Kasumi-1 (cell line): ENCODE data around the gene PPIG.
A peak's percentile ranks its signal among the peaks of the same experiment; 100 is the strongest.
"Not testable (repeated sequence)": the region's sequence is repeated elsewhere in the genome, so short reads cannot be mapped to it uniquely, and the experiment has no call there.

Experiments used
- DNase-seq, 2 experiments: peaks; one replicate each; lab custom pipeline; 2025; lab: John Stamatoyannopoulos, UW

PPIG gene

GRCh38 chr2:169590804-169591203 lies 6.7 kb downstream of the PPIG start:
- DNase-seq: no peak

- DNase-seq: not testable (repeated sequence)
Observed at GRCh38 chr2:169596546-169596945, 12.4 kb downstream of the PPIG start.

- no peak for DNase-seq
Observed at GRCh38 chr2:169598982-169599381, 14.8 kb downstream of the PPIG start.

- no peak for DNase-seq
Observed at GRCh38 chr2:169599568-169599967, 15.4 kb downstream of the PPIG start.

- DNase-seq: no peak
Observed at GRCh38 chr2:169609264-169609663, 25.1 kb downstream of the PPIG start.

GRCh38 chr2:169613876-169614275 lies 29.7 kb downstream of the PPIG start:
- no peak for DNase-seq

GRCh38 chr2:169615982-169616381 lies 31.8 kb downstream of the PPIG start:
- not testable (repeated sequence) for DNase-seq

GRCh38 chr2:169619946-169620345 lies 35.8 kb downstream of the PPIG start:
- DNase-seq: no peak

GRCh38 chr2:169620509-169620908 lies 36.4 kb downstream of the PPIG start:
- DNase-seq: no peak

GRCh38 chr2:169623235-169623634 lies 39.1 kb downstream of the PPIG start:
- peak; percentile 63 to 66 for DNase-seq

GRCh38 chr2:169625781-169626180 lies 41.6 kb downstream of the PPIG start:
- no peak for DNase-seq

- DNase-seq: no peak
Observed at GRCh38 chr2:169636440-169637097, 52.4 kb downstream of the PPIG start.

- DNase-seq: no peak
Observed at GRCh38 chr2:169637620-169638019, 53.5 kb downstream of the PPIG start.

GRCh38 chr2:169640104-169640503 lies 56.0 kb downstream of the PPIG start:
- no peak for DNase-seq

GRCh38 chr2:169641464-169641863 lies 57.3 kb downstream of the PPIG start:
- no peak for DNase-seq

GRCh38 chr2:169644173-169644572 lies 60.0 kb downstream of the PPIG start:
- no peak for DNase-seq

- DNase-seq: no peak
Observed at GRCh38 chr2:169647496-169647895, 63.3 kb downstream of the PPIG start.

- no peak for DNase-seq
Observed at GRCh38 chr2:169649278-169649677, 65.1 kb downstream of the PPIG start.

GRCh38 chr2:169653636-169654035 lies 69.5 kb downstream of the PPIG start:
- no peak for DNase-seq

- DNase-seq: no peak
Observed at GRCh38 chr2:169656164-169656563, 72.0 kb downstream of the PPIG start.

GRCh38 chr2:169658877-169659276 lies 74.7 kb downstream of the PPIG start:
- no peak for DNase-seq

GRCh38 chr2:169659320-169659719 lies 75.2 kb downstream of the PPIG start:
- peak; percentile 91 to 95 for DNase-seq

GRCh38 chr2:169661265-169661664 lies 77.1 kb downstream of the PPIG start:
- no peak for DNase-seq

GRCh38 chr2:169662744-169663143 lies 78.6 kb downstream of the PPIG start:
- no peak for DNase-seq
